ENCODE data around the gene NR5A2. TPM values are rescaled to one million over a fixed set of nuclear protein-coding genes. Genes with fewer than 3 reads are reported as not detected.

NR5A2 gene
- total and polyA plus RNA-seq, 10 of the 15 experiments (the other 5 are each of a cell fraction or from before 2014, with no cell fraction given): 0.02 to 0.60 (median 0.15) TPM; not detected in 1

DNA sequence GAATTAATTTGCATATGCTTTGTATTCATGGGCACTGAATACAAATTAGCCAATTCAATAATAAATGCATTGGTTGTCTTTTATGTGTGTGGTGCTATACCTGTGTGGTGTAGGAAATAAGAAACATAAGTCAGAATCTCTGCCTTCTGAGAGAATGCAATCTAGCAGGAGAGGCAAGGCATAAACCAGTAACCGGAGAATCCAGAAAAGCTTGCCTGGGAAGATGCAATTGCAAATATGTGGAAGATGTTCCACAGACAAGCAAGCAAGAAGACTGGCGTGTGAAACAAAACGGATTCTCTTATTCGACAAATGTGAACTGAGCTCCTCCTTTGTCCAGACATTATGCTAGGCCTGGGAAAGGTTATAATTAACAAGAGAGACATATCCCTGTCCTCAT lies 134.3 kb downstream of the NR5A2 start:
- in situ Hi-C loops (cut with MboI): no loop called here
- no peak overlapping the region for H3K4me2 ChIP-seq (ENCODE audit: control insufficient read depth, insufficient read depth)
- no peak overlapping the region for H3K9ac ChIP-seq (ENCODE audit: control insufficient read depth, insufficient read depth, low read length)
- no peaks in the 10 kb centered on the region for H3K36me3 ChIP-seq (ENCODE audit: control insufficient read depth in 2 of 2, insufficient read depth in 2 of 2, low read length in 1 of 2)
- SMC1A ChIA-PET (ENCODE audit: uncharacterized antibody, unreplicated experiment): interaction anchor here (0.7 to 1.9 kb wide), 4 partner anchors 16 to 101 kb away, joined by 3 to 6 read pairs (median 4); no protein-coding TSS in a partner anchor
- H3K4me3 ChIP-seq: no peak overlapping the region
- FAIRE-seq (no peak), ATAC-seq (no peak), DNase-seq (ENCODE audit: low read depth, low spot score) (no peak)
- H4K20me1 ChIP-seq (ENCODE audit: control insufficient read depth, insufficient read depth): no peaks in the 10 kb centered on the region
- POLR2A ChIA-PET: no interaction called here
- WGBS (ENCODE audit: insufficient coverage, insufficient replicate concordance, low lambda C conversion rate, missing lambda C conversion rate): 97% methylated on average over 4 of the region's 4 CpGs
- RAD21 ChIA-PET (ENCODE audit: unreplicated experiment): interaction anchor here (1.0 to 1.5 kb wide), 3 partner anchors 11 to 22 kb away, joined by 3 to 4 read pairs (median 3); no protein-coding TSS in a partner anchor
- H3K79me2 ChIP-seq (ENCODE audit: control insufficient read depth, insufficient read depth, low read length): no peaks in the 10 kb centered on the region
- H3K4me1 ChIP-seq (ENCODE audit: control insufficient read depth, insufficient read depth, low read length): no peaks in the 10 kb centered on the region
- no peaks in the 10 kb centered on the region for H3K27me3 ChIP-seq (replicated peaks in 1 of 2; ENCODE audit: control insufficient read depth in 2 of 2, insufficient read depth in 2 of 2, low read length in 1 of 2)
- no peaks in the 10 kb centered on the region for H3K9me3 ChIP-seq (replicated peaks; ENCODE audit: control insufficient read depth, insufficient read depth, low read length)
- no TSS peak for BruUV-seq (replicated peaks)
- intact Hi-C loops (cut with micrococcal nuclease; ENCODE audit: unreplicated experiment): no loop called here
- CTCF ChIA-PET: interaction anchor here (1.0 kb wide), 1 partner anchor 23 kb away, joined by 4 read pairs; no protein-coding TSS in a partner anchor
- H3K27ac ChIP-seq (ENCODE audit: control insufficient read depth, insufficient read depth): no peak overlapping the region
- H2AFZ ChIP-seq (ENCODE audit: control insufficient read depth, low read depth, low read length): no peak overlapping the region
- TF ChIP-seq TCF7 (IDR thresholded peaks at IDR 0.05; ENCODE audit: borderline replicate concordance) (no peak), BACH1 (IDR thresholded peaks at IDR 0.05; ENCODE audit: borderline replicate concordance) (no peak), RAD51 (IDR thresholded peaks at IDR 0.05) (no peak), MTA2 (IDR thresholded peaks at IDR 0.05; ENCODE audit: low read depth) (no peak), MAX (IDR thresholded peaks at IDR 0.05; ENCODE audit: low read depth, low read length) (no peak), POLR2A (IDR thresholded peaks at IDR 0.05; ENCODE audit: low read depth, low read length) (no peak), SREBF1 (IDR thresholded peaks at IDR 0.05; ENCODE audit: low read length) (no peak), IRF4 (IDR thresholded peaks at IDR 0.05; ENCODE audit: low read depth, low read length) (no peak), HCFC1 (IDR thresholded peaks at IDR 0.05; ENCODE audit: low read length) (no peak), ZNF207 (IDR thresholded peaks at IDR 0.05; ENCODE audit: borderline replicate concordance) (no peak), ZNF24 (IDR thresholded peaks at IDR 0.05) (no peak), MTA3 (IDR thresholded peaks at IDR 0.05; ENCODE audit: borderline replicate concordance, low read length) (no peak)

All from GM12878 (cell line).